HEK293 (cell line): ENCODE measurements around the gene CORT.

Experiments used
- BCL11A ChIP-seq: fragments of 450-650 bp; formaldehyde crosslinking; IDR thresholded peaks from 2 replicates; pipeline ENCODE4 v1.5.1; 2016; ENCODE audit warnings: low read depth, missing biosample characterization, missing genetic modification characterization
- OSR2 ChIP-seq: fragments of 450-650 bp; formaldehyde crosslinking; IDR thresholded peaks from 2 replicates; pipeline ENCODE4 v1.5.1; 2016; ENCODE audit warnings: missing biosample characterization, missing genetic modification characterization
- ZBTB49 ChIP-seq: fragments of 450-650 bp; formaldehyde crosslinking; IDR thresholded peaks from 2 replicates; pipeline ENCODE4 v1.5.1; 2016; ENCODE audit warnings: missing biosample characterization, missing genetic modification characterization, low read depth

GRCh38 chr1:10467078-10467477 lies 17.2 kb downstream of the CORT start:
- no peak for TF ChIP-seq BCL11A
- TF ChIP-seq ZBTB49 (tag by site-specific recombination) = no peak
- TF ChIP-seq OSR2 (tag by site-specific recombination) = no peak
